ENCODE results near the gene TYK2.

DNA sequence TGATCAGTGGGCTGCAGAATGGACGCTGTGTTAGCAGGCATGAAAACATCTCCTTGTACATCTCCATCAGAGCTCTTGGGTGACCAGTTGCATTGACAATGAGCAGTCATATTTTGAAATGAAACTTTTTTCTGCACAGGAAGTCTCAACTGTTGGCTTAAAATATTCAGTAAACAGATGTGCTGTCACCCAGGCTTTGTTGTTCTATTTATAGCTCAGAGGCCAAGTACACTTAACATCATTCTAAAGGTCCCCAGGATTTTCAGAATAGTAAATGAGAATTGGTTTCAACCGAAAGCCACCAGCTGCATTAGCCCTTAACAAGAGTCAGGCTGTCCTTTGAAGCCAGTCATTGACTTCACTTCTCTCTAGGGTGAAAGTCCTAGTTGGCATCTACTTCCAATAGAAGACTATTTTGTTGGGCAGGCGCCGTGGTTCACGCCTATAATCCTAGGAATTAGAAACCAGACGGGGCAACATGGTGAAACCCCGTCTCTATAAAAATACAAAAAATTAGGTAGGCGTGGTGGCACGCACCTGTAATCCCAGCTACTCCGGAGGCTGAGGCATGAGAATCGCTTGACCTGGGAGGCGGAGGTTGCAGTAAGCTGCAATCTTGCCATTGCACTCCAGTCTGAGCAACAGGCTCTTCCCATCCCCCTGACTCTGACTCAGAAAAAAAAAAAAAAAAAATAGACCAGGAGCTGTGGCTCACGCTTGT, 32.0 kb upstream of the TYK2 start:
- TF ChIP-seq, protein P1, sequence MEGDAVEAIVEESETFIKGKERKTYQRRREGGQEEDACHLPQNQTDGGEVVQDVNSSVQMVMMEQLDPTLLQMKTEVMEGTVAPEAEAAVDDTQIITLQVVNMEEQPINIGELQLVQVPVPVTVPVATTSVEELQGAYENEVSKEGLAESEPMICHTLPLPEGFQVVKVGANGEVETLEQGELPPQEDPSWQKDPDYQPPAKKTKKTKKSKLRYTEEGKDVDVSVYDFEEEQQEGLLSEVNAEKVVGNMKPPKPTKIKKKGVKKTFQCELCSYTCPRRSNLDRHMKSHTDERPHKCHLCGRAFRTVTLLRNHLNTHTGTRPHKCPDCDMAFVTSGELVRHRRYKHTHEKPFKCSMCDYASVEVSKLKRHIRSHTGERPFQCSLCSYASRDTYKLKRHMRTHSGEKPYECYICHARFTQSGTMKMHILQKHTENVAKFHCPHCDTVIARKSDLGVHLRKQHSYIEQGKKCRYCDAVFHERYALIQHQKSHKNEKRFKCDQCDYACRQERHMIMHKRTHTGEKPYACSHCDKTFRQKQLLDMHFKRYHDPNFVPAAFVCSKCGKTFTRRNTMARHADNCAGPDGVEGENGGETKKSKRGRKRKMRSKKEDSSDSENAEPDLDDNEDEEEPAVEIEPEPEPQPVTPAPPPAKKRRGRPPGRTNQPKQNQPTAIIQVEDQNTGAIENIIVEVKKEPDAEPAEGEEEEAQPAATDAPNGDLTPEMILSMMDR (IDR thresholded peaks at IDR 0.05) = no peak
- no peak for TF ChIP-seq POLR2A (IDR thresholded peaks at IDR 0.05)
